Subcutaneous abdominal adipose tissue (tissue), 5 donors: ENCODE results near the gene PLIN5.
A peak's percentile ranks its signal among the peaks of the same experiment; 100 is the strongest.

Experiments
- H3K27ac ChIP-seq: one replicate; pipeline ENCODE4 v1.7.0; 2013; ENCODE audit warnings: low read depth, mild to moderate bottlenecking, inconsistent platforms, low read length, moderate library complexity
- H3K27me3 ChIP-seq, 5 donors: one replicate each; pipeline ENCODE4 v1.7.0; 2013; ENCODE audit warnings: low read length in 5 of 5, inconsistent platforms in 1 of 5; ENCODE audit not compliant: control insufficient read depth in 5 of 5, insufficient read depth in 4 of 5
- H3K36me3 ChIP-seq, 5 donors: one replicate each; pipeline ENCODE4 v1.7.0; 2013; ENCODE audit warnings: low read length in 5 of 5; ENCODE audit not compliant: control insufficient read depth in 5 of 5, insufficient read depth in 5 of 5
- H3K4me1 ChIP-seq, 5 donors: one replicate each; pipeline ENCODE4 v1.7.0; 2013; ENCODE audit warnings: low read length in 5 of 5, mild to moderate bottlenecking in 3 of 5, moderate library complexity in 1 of 5; ENCODE audit not compliant: control insufficient read depth in 5 of 5, insufficient read depth in 5 of 5
- H3K4me3 ChIP-seq, 5 donors: one replicate each; pipeline ENCODE4 v1.7.0; 2013; ENCODE audit warnings: low read length in 5 of 5, low read depth in 1 of 5
- H3K9ac ChIP-seq, 5 donors: one replicate each; pipeline ENCODE4 v1.7.0; 2013; ENCODE audit warnings: low read length in 5 of 5, mild to moderate bottlenecking in 4 of 5, moderate library complexity in 3 of 5
- H3K9me3 ChIP-seq, 5 donors: one replicate each; pipeline ENCODE4 v1.7.0; 2013; ENCODE audit warnings: low read length in 5 of 5; ENCODE audit not compliant: control insufficient read depth in 5 of 5
- donor health status: healthy.
- donor health status: healthy.
- donor health status: healthy.
- donor health status: healthy.
- donor health status: healthy.

The PLIN5 gene, protein sequence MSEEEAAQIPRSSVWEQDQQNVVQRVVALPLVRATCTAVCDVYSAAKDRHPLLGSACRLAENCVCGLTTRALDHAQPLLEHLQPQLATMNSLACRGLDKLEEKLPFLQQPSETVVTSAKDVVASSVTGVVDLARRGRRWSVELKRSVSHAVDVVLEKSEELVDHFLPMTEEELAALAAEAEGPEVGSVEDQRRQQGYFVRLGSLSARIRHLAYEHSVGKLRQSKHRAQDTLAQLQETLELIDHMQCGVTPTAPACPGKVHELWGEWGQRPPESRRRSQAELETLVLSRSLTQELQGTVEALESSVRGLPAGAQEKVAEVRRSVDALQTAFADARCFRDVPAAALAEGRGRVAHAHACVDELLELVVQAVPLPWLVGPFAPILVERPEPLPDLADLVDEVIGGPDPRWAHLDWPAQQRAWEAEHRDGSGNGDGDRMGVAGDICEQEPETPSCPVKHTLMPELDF

DNA sequence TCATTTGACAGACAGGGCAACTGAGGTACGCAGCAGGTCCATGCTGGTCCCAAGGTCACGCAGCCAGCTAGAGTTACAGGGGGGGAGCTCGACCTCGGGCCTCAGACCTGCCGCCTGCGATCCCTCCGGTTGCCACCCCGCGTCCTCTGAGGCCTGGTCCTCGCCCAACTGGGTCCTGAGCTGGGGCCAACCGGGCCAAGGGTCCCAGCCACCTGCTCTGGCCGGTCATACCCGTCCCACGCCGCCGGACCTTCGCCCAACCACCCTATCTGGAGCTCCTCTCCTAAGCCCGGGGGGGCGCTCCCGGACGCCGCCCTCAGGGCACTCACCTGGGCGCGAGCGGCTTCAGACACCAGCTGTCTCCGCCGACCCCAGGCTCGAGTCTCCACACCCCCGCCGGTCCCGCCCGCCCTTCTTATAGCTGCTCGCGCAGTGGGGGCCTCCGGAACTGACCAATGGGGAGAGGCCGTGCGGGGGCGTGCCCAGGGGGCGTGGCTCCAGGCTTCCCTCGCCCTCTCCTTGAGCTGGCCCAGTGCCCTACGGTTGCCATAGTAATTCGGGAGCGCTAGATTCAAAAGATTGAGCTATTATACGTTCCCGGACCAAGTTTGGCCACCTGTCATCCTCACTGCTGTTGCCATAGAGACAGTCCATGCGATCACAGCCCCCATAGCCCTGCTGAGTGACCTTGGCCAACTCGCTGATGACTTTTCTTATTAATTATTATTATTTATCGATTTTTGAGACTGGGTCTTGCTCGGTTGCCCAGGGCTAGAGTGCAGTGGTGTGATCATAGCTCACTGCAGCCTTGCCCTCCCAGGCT, at the start of gene PLIN5:
TSS of gene PLIN5 (minus strand) at position 389 of the 823 bp plus-strand sequence. CDS start 1,150 bp downstream, outside the sequence.
- Histone ChIP-seq H3K9me3 (no peaks in the 10 kb centered on the region), H3K27ac (peak within 1 kb of the TSS; percentile 37), H3K36me3 (no peaks in the 10 kb centered on the region), H3K4me1 (peaks cover 0 to 31% (median 21%) of the 10 kb centered on the region in 5 donors), H3K27me3 (no peaks in the 10 kb centered on the region), H3K9ac (peak within 1 kb of the TSS in 3 of 5 donors; percentile 20 to 75 (median 57)), H3K4me3 (peak within 1 kb of the TSS; percentile 39 to 75 (median 48))

DNA sequence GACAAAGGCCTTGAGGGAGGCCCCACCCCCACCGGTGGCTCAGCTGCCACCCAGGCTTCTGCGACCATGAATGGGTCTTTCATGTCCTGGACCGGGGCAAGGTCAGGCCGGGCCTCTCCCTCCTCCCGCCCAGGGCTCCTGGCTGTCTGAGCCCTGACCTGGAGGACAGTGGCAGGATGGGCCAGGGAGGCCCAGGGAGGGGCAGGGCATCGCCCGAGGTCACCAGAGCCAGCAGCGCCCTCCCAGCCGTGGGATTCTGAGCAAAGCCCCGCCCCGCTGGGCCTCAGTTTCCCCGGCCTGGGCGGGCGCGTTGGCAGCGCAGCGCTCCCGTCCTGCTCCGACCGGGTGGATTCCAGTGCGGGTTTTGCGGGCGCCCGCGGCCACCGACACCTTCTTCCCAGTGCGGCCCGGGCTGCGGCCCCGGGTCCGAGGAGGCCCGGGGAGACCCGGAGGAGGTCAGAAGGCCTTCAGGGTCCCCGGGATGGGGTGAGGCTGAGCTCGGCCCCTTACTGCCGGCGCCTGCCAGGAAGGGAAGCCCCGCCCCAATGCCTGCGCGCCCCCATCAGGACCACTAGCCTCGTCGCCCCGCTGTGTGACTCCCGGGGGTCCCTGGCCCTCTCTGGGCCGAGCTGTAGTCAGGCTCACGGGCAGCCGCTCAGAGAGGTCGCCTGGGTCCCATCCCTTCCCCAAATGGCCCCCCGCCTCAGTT, 49.1 kb upstream of the PLIN5 start:
- H3K36me3 ChIP-seq: no peaks in the 10 kb centered on the region
- H3K9ac ChIP-seq: no peak overlapping the region
- peaks cover 0 to 16% (median 14%) of the 10 kb centered on the region in 5 donors for H3K4me1 ChIP-seq
- no peak overlapping the region for H3K27ac ChIP-seq
- H3K9me3 ChIP-seq: no peaks in the 10 kb centered on the region
- peaks cover 47 to 60% (median 53%) of the 10 kb centered on the region in 5 donors for H3K27me3 ChIP-seq
- peak overlapping the region in 2 of 5 donors; percentile 40 to 43 for H3K4me3 ChIP-seq

GRCh38 chr19:4582980-4583842, 48.2 kb upstream of the PLIN5 start:
- Histone ChIP-seq H3K27ac (no peak overlapping the region), H3K27me3 (peaks cover 51 to 68% (median 56%) of the 10 kb centered on the region in 5 donors)

DNA sequence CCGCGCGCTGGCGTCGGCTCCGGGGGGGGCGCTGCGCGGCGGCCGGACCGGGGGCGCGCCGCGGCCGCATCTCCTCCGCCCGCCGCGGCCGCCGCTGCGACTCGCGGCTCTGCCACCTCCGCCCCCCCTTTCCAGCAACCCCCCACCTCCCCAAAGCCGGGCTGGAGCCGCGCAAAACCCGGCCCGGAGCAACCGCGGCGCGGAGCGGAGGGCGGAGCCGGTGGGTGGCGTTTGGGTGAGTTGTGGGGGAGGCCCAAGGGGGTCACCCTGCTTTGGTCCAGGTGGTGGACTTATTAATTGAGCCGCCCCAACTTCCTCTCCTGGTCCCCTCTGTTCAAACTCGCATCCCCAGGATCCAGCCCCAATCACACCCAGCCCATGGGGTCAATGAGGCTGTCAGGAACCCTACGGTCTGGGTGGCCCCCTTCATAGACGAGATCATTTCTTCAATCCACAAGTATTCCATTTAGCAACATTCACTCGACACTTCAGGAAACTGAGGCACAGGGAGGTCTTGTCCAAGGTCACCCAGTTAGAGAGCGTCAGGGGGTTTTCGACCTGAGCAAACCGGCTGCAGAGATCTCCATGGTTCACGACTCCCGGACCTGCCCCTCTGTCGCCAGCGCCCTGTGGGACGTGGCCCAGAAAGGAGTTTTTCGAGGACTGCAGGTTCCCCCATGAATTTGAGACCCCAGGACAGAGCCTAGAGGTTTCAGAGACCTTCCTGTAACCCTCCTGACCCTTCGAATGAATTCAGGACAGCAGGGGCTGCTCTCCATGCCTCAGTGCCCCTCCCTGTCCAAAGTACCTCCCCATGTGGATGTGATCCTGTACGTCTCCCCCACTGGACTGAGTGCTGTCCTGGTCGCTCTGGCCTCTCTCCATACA, 46.9 kb upstream of the PLIN5 start:
- no peaks in the 10 kb centered on the region for H3K9me3 ChIP-seq
- no peak overlapping the region for H3K9ac ChIP-seq
- H3K4me3 ChIP-seq: peak overlapping the region in 1 of 5 donors; percentile 22
- peaks cover 0 to 21% (median 14%) of the 10 kb centered on the region in 5 donors for H3K4me1 ChIP-seq
- H3K27me3 ChIP-seq: peaks cover 51 to 78% (median 59%) of the 10 kb centered on the region in 5 donors
- H3K36me3 ChIP-seq: no peaks in the 10 kb centered on the region
- no peak overlapping the region for H3K27ac ChIP-seq

More at GRCh38 chr19:4582980-4583842, 48.2 kb upstream of the PLIN5 start:
- no peak overlapping the region for H3K4me3 ChIP-seq
- no peak overlapping the region for H3K9ac ChIP-seq
- H3K4me1 ChIP-seq: peaks cover 0 to 21% (median 14%) of the 10 kb centered on the region in 5 donors
- no peaks in the 10 kb centered on the region for H3K9me3 ChIP-seq
- H3K36me3 ChIP-seq: no peaks in the 10 kb centered on the region

DNA sequence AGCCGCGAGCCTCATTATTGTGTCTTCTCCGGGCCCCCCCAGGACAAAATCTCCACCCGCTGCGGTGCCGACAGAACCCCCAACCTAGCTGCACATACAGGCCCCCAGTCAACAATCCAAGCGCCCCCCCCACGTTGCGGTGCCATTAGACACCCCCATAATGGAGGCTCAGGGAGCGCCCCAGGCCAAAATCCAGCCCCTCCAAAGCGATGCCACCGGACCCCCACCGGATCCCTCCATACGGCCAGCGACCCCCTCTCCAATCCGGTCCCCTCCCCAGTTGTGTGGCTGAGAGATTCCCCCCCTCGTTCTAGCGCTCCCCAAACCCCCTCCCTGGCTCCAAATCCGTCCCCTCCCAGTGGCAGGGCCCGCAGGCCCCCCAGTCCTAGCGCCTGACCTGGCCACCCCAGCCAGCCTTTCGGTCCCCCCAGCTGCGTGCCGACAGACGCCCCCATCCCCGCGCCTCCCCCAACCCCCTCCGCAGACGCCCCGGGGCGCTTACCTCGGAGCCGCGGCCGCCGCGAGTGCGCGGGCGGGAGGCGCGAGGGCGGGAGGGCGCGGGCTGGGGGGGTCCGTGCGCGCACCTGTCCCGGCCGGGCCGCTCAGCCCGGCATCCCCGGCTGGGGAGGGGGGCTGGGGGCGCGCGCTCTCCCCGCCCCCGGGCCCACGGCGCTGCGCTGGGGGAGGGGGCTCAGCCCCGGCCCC, 46.1 kb upstream of the PLIN5 start:
- H3K27me3 ChIP-seq: peaks cover 44 to 71% (median 61%) of the 10 kb centered on the region in 5 donors
- peak overlapping the region in 3 of 5 donors; percentile 6 to 55 (median 30) for H3K4me3 ChIP-seq
- H3K9me3 ChIP-seq: no peaks in the 10 kb centered on the region
- H3K36me3 ChIP-seq: no peaks in the 10 kb centered on the region
- peaks cover 0 to 25% (median 14%) of the 10 kb centered on the region in 5 donors for H3K4me1 ChIP-seq
- no peak overlapping the region for H3K9ac ChIP-seq
- no peak overlapping the region for H3K27ac ChIP-seq

- peak overlapping the region in 2 of 5 donors; percentile 10 to 26 for H3K4me3 ChIP-seq
- no peak overlapping the region for H3K27ac ChIP-seq
- no peaks in the 10 kb centered on the region for H3K9me3 ChIP-seq
- peaks cover 0 to 32% (median 14%) of the 10 kb centered on the region in 5 donors for H3K4me1 ChIP-seq
- H3K27me3 ChIP-seq: peaks cover 41 to 67% (median 62%) of the 10 kb centered on the region in 5 donors
- no peaks in the 10 kb centered on the region for H3K36me3 ChIP-seq
- no peak overlapping the region for H3K9ac ChIP-seq
Measured at GRCh38 chr19:4580021-4580901, 45.2 kb upstream of the PLIN5 start.

- no peak overlapping the region for H3K27ac ChIP-seq
- no peak overlapping the region for H3K4me3 ChIP-seq
- peaks cover 33 to 63% (median 53%) of the 10 kb centered on the region in 5 donors for H3K27me3 ChIP-seq
- H3K4me1 ChIP-seq: peaks cover 0 to 34% (median 8%) of the 10 kb centered on the region in 5 donors
- no peaks in the 10 kb centered on the region for H3K9me3 ChIP-seq
- H3K9ac ChIP-seq: no peak overlapping the region
- H3K36me3 ChIP-seq: no peaks in the 10 kb centered on the region
Measured at GRCh38 chr19:4579389-4579788, 44.4 kb upstream of the PLIN5 start.
